Activated T-cell treated with anti-CD3 and anti-CD28 coated beads, Interleukin-2, amount 50 U/mL, for 4 hours (primary cell): ENCODE results near the gene MACROD2. TPM values are rescaled to one million over a fixed set of nuclear protein-coding genes. Genes with fewer than 3 reads are reported as not detected.

Experiments used
- ATAC-seq, 2 donors: fragments of 200-7000 bp; cut with Tn5 transposase; one replicate each; pipeline ENCODE4 v1.10.0; 2021
- DNase-seq: peaks from one replicate; pipeline ENCODE4 v3.0.0-alpha.2; 2020
- H3K27me3 Mint-ChIP-seq: one replicate; pipeline ENCODE4 v1.8.0; 2021; ENCODE audit warnings: low read depth, mixed read lengths
- H3K36me3 Mint-ChIP-seq: one replicate; pipeline ENCODE4 v1.8.0; 2022; ENCODE audit warnings: mixed read lengths; ENCODE audit not compliant: insufficient read depth
- H3K4me1 Mint-ChIP-seq: one replicate; pipeline ENCODE4 v1.8.0; 2021; ENCODE audit warnings: low read depth, mixed read lengths
- H3K4me3 Mint-ChIP-seq: one replicate; pipeline ENCODE4 v1.8.0; 2021; ENCODE audit warnings: mild to moderate bottlenecking, moderate library complexity, mixed read lengths
- H3K9me3 Mint-ChIP-seq: one replicate; pipeline ENCODE4 v1.8.0; 2021; ENCODE audit warnings: mixed read lengths
- total RNA-seq, 3 donors: library from RNA; stranded (reverse); gene quantifications; one replicate each; pipeline ENCODE4 v1.2.1, GENCODE V29; 2021

Gene MACROD2
- total RNA-seq, 3 donors from 2014 or later = 0.10 TPM; not detected in 2

DNA sequence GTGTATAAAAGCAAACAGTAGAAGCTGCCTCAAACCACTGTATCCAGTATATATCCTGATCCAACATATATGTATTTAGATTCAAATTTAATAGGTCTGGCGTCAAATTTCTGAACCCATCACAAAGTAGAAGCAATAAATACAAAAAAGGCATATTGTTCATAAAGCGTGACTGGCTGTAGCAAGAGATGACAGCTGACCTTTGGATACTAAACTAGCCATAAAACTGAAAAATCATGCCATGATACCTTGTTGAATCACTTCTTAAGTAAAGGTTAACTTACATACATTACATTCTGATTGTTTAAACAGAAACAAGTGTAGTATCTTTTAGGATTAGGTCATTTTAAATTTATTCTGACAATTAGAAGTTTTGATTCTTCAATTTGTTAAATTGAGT, 714.1 kb downstream of the MACROD2 start:
- no peak for ATAC-seq

DNA sequence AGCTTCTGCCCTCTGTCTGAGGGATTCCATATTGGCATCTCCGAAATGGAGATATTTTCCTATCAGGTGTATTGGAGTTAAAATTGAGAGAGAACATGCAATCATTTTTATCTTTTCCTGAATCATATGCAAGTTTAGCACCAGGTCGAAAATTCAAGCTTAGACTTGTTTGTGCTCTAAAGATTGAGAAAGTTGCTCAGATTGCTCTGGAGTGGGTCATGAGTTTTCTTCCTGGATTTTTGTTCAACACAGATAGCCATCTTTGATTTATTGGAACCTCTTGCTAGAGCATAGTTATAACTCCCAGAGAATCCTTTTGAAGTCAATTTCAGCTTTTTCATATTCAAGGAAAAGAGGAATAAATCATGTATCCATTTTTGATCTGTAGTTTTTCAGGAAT, 715.6 kb downstream of the MACROD2 start:
- Mint-ChIP-seq H3K36me3 (no peaks in the 10 kb centered on the region), H3K27me3 (no peaks in the 10 kb centered on the region), H3K4me1 (no peaks in the 10 kb centered on the region), H3K9me3 (peaks cover 16% of the 10 kb centered on the region), H3K4me3 (no peak overlapping the region)
- ATAC-seq (no peak), DNase-seq (no peak)

More for the DNA sequence above, 714.1 kb downstream of the MACROD2 start:
- Mint-ChIP-seq H3K36me3 (no peaks in the 10 kb centered on the region), H3K4me3 (no peak overlapping the region), H3K27me3 (no peaks in the 10 kb centered on the region), H3K9me3 (peaks cover 10% of the 10 kb centered on the region), H3K4me1 (no peaks in the 10 kb centered on the region)
- no peak for DNase-seq

DNA sequence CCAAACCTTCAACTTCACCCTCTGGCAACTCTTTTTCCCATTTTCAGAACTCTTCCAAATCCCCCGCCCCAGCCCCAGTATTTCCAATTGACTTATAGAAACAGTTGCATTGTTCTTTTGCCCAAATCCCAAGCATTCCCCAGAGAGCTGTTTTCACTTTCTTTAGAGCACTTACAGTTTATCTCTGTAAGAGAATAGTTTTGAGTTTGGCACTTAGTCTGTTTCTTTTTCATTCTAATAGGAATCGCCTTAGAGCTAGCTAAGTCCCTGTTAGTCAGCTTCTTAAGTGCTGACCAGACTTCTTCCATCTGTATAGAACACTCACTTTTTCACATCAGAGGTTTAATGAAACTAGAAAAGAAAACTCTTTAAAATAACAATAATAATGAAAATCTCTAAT, 716.3 kb downstream of the MACROD2 start:
- no peaks in the 10 kb centered on the region for H3K36me3 Mint-ChIP-seq
- no peak overlapping the region for H3K4me3 Mint-ChIP-seq
- no peak for DNase-seq
- H3K27me3 Mint-ChIP-seq = no peaks in the 10 kb centered on the region
- no peaks in the 10 kb centered on the region for H3K4me1 Mint-ChIP-seq
- H3K9me3 Mint-ChIP-seq = peaks cover 22% of the 10 kb centered on the region
- no peak for ATAC-seq

DNA sequence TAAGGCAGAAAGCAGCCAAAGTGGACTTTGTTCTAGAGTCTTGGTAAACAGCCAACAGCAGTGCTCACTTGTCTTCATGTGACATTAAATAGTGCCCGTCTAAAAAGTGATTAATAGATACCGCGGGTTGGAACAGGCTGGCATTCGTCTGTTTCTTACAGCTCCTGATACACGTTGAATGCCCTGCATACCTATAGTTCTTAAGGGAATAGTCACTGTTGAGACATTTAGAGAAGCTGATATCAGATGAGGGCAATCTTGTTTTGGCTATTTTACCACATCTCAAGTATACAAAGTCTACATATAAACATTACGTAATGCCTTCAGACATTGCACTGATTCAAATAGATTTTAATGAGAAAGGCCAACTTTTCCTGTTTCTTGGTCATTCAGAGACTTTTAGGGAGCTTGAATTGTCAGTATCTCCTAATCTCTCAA, 717.0 kb downstream of the MACROD2 start:
- Mint-ChIP-seq H3K36me3 (no peaks in the 10 kb centered on the region), H3K9me3 (peaks cover 23% of the 10 kb centered on the region)

DNA sequence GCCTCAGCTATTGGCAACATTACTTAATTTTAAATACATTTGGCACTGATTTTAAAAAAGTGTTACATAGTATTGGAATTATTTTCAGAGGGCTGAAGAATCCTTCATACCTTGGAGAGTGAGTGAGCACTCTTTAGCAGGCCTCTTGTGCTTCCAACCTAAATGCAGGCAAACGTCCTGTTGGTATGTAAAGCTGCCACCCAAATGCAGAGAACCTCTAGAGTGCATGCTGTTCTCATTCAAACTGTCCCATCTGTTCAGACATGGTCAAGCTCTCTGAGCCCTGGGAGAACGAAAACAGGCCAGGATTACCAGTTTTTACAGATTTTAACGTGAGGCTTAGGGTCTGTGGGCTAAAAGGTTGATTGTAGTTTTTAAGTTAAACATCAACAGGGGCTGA, 720.1 kb downstream of the MACROD2 start:
- Mint-ChIP-seq H3K9me3 (peaks cover 22% of the 10 kb centered on the region), H3K27me3 (no peaks in the 10 kb centered on the region), H3K4me1 (no peaks in the 10 kb centered on the region), H3K4me3 (no peak overlapping the region), H3K36me3 (no peaks in the 10 kb centered on the region)
- no peak for DNase-seq
- no peak for ATAC-seq

More for the DNA sequence above, 717.0 kb downstream of the MACROD2 start:
- ATAC-seq = no peak
- H3K4me3 Mint-ChIP-seq = no peak overlapping the region
- H3K4me1 Mint-ChIP-seq = no peaks in the 10 kb centered on the region
- no peaks in the 10 kb centered on the region for H3K27me3 Mint-ChIP-seq
- no peak for DNase-seq

DNA sequence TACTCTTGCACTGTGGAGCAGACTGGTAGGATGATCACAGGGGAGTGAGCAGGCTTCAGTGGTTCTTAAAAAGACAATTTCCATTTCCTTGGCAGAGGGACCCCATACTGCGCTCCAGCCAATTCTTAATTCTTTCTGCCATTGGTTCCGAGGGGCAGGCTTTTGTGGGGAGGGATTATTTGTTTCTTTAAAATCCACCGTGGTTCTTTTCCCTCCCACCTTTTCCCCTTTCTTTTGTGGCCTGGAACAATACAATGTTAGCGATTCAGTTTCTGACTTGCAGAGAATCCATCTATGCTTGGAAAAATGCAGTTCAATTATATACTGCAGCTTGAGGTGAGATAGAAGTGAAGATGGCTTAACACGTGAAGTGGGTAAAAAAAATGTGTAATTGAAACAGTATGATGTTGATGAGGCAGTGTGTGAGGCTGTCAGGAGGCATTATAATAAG, 721.1 kb downstream of the MACROD2 start:
- no peaks in the 10 kb centered on the region for H3K36me3 Mint-ChIP-seq
- no peak for DNase-seq
- peaks cover 22% of the 10 kb centered on the region for H3K9me3 Mint-ChIP-seq
- no peak for ATAC-seq
- H3K27me3 Mint-ChIP-seq = no peaks in the 10 kb centered on the region
- H3K4me1 Mint-ChIP-seq = no peaks in the 10 kb centered on the region
- no peak overlapping the region for H3K4me3 Mint-ChIP-seq

DNA sequence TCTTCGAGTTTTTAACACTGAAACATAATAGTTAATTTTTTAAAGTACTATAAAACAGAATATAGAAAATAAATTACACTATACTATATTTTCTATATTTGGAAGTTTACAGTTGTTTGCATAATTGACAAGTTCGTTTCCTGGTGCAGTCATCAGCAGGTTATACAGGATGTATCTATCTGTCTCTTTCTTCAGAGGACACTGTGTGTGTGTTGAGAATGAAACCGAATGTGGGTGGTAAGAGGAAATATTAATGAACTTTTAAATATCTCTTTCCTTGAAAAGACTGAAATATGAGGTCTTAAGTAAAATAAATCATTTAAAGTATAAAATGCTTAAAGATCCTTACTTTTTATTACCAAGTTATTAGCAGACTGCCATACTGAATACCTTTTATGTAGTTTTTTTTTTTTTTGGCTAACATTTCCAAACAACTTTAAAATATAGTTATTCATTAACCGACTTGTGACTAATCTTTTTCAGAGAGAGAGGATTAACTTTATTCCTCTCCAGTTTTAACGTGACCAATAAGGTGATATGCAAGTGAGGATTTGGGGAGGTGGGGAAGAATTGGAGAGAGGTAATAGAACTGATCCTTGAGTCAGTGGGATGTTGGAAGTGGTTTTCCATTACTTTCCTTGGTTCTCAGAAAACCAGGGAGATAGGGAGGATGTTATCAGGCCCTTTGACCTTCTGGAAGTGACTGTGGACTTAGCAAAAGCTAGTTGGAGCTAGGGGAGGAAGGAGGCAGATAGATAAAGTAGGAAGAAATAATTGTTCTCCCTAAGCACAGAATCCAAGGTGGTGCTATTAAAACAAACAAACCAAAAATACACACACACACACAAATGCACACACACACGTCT, 722.1 kb downstream of the MACROD2 start:
- ATAC-seq = no peak
- Mint-ChIP-seq H3K36me3 (no peaks in the 10 kb centered on the region), H3K4me1 (no peaks in the 10 kb centered on the region), H3K27me3 (no peaks in the 10 kb centered on the region), H3K9me3 (peaks cover 22% of the 10 kb centered on the region), H3K4me3 (no peak overlapping the region)
- no peak for DNase-seq

DNA sequence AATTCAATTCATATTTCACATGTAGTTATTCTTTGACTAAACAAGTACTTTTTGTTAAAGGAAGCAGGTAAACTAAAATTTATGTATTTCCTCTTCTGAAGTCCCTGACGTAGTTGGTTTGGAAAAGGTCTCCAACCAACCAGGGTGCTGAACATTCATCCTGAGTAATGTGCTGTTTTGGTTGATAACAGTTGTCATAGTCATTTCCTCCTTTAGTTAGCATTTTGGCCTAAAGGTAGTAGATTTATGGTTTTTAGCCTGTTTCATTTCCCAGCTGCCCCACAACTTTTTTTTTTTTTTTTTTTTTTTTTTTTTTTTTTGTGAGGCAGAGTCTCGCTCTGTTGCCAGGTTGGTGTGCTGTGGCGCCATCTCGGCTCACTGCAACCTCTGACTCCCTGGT, 724.9 kb downstream of the MACROD2 start:
- Mint-ChIP-seq H3K4me1 (no peaks in the 10 kb centered on the region), H3K4me3 (no peak overlapping the region), H3K36me3 (no peaks in the 10 kb centered on the region), H3K9me3 (peaks cover 21% of the 10 kb centered on the region), H3K27me3 (no peaks in the 10 kb centered on the region)
- ATAC-seq (no peak), DNase-seq (no peak)

DNA sequence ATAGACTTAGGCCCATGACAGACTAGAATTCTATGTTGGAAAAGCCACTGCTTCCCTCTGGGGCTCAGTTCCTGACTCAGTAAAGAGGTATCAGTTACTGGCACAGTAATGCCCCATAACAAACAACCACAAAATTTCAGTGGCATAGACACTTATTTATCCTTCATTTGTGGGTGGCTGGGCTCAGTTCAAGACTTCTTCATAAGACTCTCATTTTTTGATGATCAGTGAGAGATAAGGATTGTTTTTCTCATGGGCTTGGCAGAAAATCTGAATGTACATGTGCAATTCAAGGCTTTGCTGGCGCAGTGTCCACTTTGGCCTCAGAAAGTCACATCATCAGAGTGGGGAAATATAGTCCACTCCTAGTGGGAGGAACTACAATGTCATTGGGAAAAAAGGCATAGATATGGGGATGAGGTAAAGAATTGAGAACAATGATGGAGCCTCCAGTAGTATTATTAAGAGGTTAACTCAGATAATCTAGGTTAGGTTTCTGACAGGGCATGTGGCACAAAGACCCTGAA, 726.7 kb downstream of the MACROD2 start:
- Mint-ChIP-seq H3K4me1 (no peaks in the 10 kb centered on the region), H3K27me3 (no peaks in the 10 kb centered on the region), H3K4me3 (no peak overlapping the region), H3K36me3 (no peaks in the 10 kb centered on the region), H3K9me3 (peaks cover 13% of the 10 kb centered on the region)
- DNase-seq = no peak
- ATAC-seq = no peak

DNA sequence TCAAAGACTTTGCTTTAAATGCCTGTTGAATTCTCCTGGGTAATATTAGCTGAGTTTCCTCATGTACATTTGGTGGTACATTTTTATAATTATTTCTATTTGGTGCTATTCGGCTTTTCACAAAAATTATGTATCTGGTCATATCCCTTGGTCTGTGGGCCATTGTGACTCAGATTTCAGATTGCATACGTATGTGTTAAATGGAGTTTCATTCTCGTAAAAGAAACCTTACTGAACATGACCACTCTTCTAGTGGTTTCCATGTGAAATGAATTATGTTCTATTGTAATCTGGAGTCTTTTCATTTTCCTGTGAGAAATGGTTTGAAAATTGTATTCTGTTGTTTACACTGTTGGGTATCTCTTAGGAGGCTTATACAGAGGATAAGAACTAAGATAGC, 728.3 kb downstream of the MACROD2 start:
- no peak for DNase-seq
- H3K9me3 Mint-ChIP-seq = peaks cover 13% of the 10 kb centered on the region
- H3K4me1 Mint-ChIP-seq = no peaks in the 10 kb centered on the region
- H3K36me3 Mint-ChIP-seq = no peaks in the 10 kb centered on the region
- ATAC-seq = no peak
- no peaks in the 10 kb centered on the region for H3K27me3 Mint-ChIP-seq
- no peak overlapping the region for H3K4me3 Mint-ChIP-seq

DNA sequence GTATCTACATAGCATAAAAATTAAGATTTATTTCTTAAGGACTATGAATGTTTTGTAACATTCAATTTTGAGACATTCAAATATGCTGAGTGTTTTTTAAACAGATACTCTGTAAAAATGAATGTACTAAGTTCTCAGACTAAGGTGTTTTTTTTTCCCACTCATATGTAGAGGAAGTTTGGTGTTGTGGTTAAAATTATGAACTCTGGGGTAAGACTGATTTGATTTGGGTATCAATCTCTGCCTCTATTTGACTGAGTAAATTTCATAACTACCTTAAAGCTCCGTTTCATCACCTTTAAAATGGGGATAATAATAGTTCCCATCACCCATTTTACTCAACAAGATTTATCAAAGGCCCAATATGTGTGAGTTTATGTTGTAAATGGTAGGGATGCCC, 728.7 kb downstream of the MACROD2 start:
- ATAC-seq (no peak), DNase-seq (no peak)
- H3K4me3 Mint-ChIP-seq = no peak overlapping the region
- no peaks in the 10 kb centered on the region for H3K4me1 Mint-ChIP-seq
- H3K9me3 Mint-ChIP-seq = peaks cover 13% of the 10 kb centered on the region
- H3K36me3 Mint-ChIP-seq = no peaks in the 10 kb centered on the region
- no peaks in the 10 kb centered on the region for H3K27me3 Mint-ChIP-seq

DNA sequence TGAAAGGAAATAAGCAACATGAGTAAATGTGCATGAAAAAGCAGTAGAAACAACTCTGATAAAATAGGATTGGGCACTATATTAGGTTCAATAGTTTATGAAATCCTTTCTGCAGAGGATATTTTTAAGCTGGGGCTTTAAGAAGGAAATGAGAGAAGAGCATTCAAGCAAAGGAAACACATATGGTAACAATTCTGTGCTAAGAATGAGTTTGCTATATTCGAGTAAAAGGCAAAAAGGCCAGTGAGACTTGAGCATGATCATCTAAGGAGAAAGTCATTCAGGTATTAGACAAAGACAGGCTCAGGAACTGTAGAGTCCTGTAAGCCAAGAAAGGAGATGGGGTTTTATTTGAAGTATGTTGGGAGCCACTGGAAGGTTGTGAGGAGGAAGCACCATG, 729.2 kb downstream of the MACROD2 start:
- H3K27me3 Mint-ChIP-seq = no peaks in the 10 kb centered on the region
- peaks cover 13% of the 10 kb centered on the region for H3K9me3 Mint-ChIP-seq
- no peaks in the 10 kb centered on the region for H3K36me3 Mint-ChIP-seq
- H3K4me3 Mint-ChIP-seq = no peak overlapping the region
- ATAC-seq = no peak
- no peaks in the 10 kb centered on the region for H3K4me1 Mint-ChIP-seq
- DNase-seq = no peak

DNA sequence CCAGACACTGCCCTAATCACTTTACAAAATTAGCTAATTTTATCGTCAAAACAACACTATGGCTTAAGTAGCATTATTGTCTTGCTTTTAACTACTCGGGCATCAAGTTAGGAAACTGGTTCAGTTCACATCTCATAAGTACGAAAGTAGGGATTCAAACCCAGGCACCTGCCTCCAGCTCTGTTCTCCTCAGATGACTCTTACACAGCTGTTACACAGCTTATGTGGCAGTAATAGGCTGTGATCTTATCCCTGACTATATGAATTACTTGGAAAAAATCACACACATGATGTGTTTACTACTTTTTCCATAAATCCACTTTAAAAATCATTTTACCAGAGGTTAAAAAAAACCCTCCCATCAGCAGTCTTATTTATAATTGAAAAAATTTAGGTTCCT, 731.3 kb downstream of the MACROD2 start:
- Mint-ChIP-seq H3K4me1 (no peaks in the 10 kb centered on the region), H3K4me3 (no peak overlapping the region), H3K27me3 (no peaks in the 10 kb centered on the region), H3K9me3 (peaks cover 13% of the 10 kb centered on the region), H3K36me3 (no peaks in the 10 kb centered on the region)
- DNase-seq = no peak
- ATAC-seq = no peak

DNA sequence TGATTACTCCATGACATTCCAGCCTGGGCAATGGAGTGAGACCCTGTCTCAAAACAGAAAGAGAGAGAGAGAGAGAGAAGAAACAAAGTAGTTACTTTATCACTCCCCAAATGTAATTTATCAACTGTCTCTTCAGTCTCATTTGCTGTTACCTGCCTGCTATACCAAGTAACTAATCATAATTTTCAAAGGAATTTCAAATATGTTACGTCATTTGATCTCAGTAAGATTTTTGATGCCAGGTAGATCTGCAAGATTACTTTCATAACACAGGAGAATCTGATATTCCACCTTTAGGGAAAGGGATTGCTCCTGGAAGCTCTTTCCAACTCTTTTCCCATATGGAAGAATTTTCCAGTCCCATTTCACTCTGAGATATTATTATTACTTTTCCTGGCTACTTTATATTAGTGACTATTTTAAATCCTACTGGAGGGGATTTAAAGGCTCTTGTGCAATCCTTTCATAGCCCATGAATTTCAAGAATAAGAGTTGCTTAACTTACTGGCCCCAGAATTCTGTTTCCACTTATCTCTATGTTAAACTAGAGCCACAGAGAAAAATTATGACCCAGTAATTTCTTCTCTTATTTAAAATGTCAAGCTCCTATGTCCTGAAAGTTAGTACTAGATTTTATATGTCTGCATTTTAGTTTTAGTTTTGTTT, 732.3 kb downstream of the MACROD2 start:
- Mint-ChIP-seq H3K27me3 (no peaks in the 10 kb centered on the region), H3K4me1 (no peaks in the 10 kb centered on the region), H3K36me3 (no peaks in the 10 kb centered on the region), H3K4me3 (no peak overlapping the region), H3K9me3 (peaks cover 13% of the 10 kb centered on the region)
- no peak for DNase-seq
- ATAC-seq = no peak

DNA sequence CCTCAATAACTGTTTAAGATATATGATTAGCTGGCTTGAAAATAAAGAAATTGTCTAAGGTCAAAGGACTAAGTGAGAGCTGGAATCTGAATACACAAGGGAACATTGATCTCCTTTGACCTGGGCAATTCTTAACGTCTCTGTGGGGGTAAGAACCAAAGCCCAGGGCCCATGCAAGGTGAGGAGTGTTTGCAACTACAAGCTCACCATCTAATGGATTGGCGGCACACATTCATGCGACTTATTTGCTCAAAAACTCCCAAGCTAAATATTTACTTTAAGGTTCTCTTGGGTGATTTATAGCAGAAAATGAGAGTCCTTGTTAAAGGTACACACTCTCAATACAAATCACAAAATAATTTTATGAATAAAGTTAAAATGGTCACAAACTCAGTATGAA, 734.1 kb downstream of the MACROD2 start:
- no peak overlapping the region for H3K4me3 Mint-ChIP-seq
- ATAC-seq = no peak
- DNase-seq = no peak

More for the DNA sequence above, 734.1 kb downstream of the MACROD2 start:
- no peaks in the 10 kb centered on the region for H3K36me3 Mint-ChIP-seq
- no peaks in the 10 kb centered on the region for H3K27me3 Mint-ChIP-seq
- H3K9me3 Mint-ChIP-seq = peaks cover 13% of the 10 kb centered on the region
- no peaks in the 10 kb centered on the region for H3K4me1 Mint-ChIP-seq
